Keratinocyte (primary cell): ENCODE results near the gene OBSCN.

Experiments
- CTCF ChIP-seq, 3 experiments: IDR thresholded peaks in 1 of 3; conservative IDR thresholded peaks in 1 of 3; optimal IDR thresholded peaks in 1 of 3; 2 replicates in 2 of 3; 3 replicates in 1 of 3; pipeline versions ENCODE3 to v1.5.1; 2011; ENCODE audit warnings: low read length in 3 of 3, mild to moderate bottlenecking in 3 of 3, moderate library complexity in 2 of 3, control low read depth in 1 of 3, inconsistent platforms in 1 of 3; ENCODE audit not compliant: insufficient read depth in 2 of 3; ENCODE audit errors: extremely low read depth in 1 of 3
- EZH2 ChIP-seq: IDR thresholded peaks from one replicate; pipeline ENCODE4 v1.6.1; 2012; ENCODE audit warnings: inconsistent platforms, mild to moderate bottlenecking, low read length, moderate library complexity

GRCh38 chr1:228358039-228358763, 150.4 kb downstream of the OBSCN start:
- TF ChIP-seq CTCF (optimal IDR thresholded peaks at IDR 0.05 in 1 of 3, IDR thresholded peaks at IDR 0.05 in 1 of 3, conservative IDR thresholded peaks at IDR 0.05 in 1 of 3; ENCODE audit: extremely low read depth in 1 of 3, insufficient read depth in 2 of 3, low read length in 3 of 3) (no peak), EZH2 (no peak)
